ENCODE results near the gene APOBEC3A. TPM values are rescaled to one million over a fixed set of nuclear protein-coding genes. Genes with fewer than 3 reads are reported as not detected.
"Not testable (repeated sequence)": the region's sequence is repeated elsewhere in the genome, so short reads cannot be mapped to it uniquely, and the experiment has no call there.

Gene APOBEC3A
- polyA plus RNA-seq, 3 donors: not detected

GRCh38 chr22:38974826-38975175, 17.4 kb downstream of the APOBEC3A start:
- DNase-seq (ENCODE audit: low read depth in 3 of 3, low spot score in 2 of 3): no peak

- not testable (repeated sequence) for DNase-seq (ENCODE audit: low read depth in 3 of 3, low spot score in 2 of 3)
These were observed 19.9 kb downstream of the APOBEC3A start for GRCh38 chr22:38977289-38977688.

- not testable (repeated sequence) for DNase-seq (ENCODE audit: low read depth in 3 of 3, low spot score in 2 of 3)
These were observed 23.2 kb downstream of the APOBEC3A start for GRCh38 chr22:38980587-38980986.

GRCh38 chr22:38981005-38981991, 23.9 kb downstream of the APOBEC3A start:
- peak in 2 of 3 donors; percentile 36 to 41 for DNase-seq (ENCODE audit: low read depth in 3 of 3, low spot score in 2 of 3)

GRCh38 chr22:38981992-38982927, 24.9 kb downstream of the APOBEC3A start, which contains the start of gene APOBEC3B:
Gene APOBEC3B, plus strand, starts transcription at chr22:38982347. Its CDS starts 107 bp downstream, at chr22:38982454.
- DNase-seq (ENCODE audit: low read depth in 3 of 3, low spot score in 2 of 3): peak; percentile 69 to 83 (median 78)

GRCh38 chr22:38984224-38984623, 26.8 kb downstream of the APOBEC3A start:
- no peak for DNase-seq (ENCODE audit: low read depth in 3 of 3, low spot score in 2 of 3)

- DNase-seq (ENCODE audit: low read depth in 3 of 3, low spot score in 2 of 3): not testable (repeated sequence)
These were observed 27.7 kb downstream of the APOBEC3A start for GRCh38 chr22:38984784-38985757.

- no peak for DNase-seq (ENCODE audit: low read depth in 3 of 3, low spot score in 2 of 3)
These were observed 29.2 kb downstream of the APOBEC3A start for GRCh38 chr22:38986629-38987028.

GRCh38 chr22:38987171-38987895, 29.9 kb downstream of the APOBEC3A start:
- no peak for DNase-seq (ENCODE audit: low read depth in 3 of 3, low spot score in 2 of 3)

- no peak for DNase-seq (ENCODE audit: low read depth in 3 of 3, low spot score in 2 of 3)
These were observed 32.1 kb downstream of the APOBEC3A start for GRCh38 chr22:38989466-38989865.

- not testable (repeated sequence) for DNase-seq (ENCODE audit: low read depth in 3 of 3, low spot score in 2 of 3)
These were observed 35.5 kb downstream of the APOBEC3A start for GRCh38 chr22:38992871-38993371.

GRCh38 chr22:38996105-38996504, 38.7 kb downstream of the APOBEC3A start:
- no peak for DNase-seq (ENCODE audit: low read depth in 3 of 3, low spot score in 2 of 3)

GRCh38 chr22:38997518-38997917, 40.1 kb downstream of the APOBEC3A start:
- DNase-seq (ENCODE audit: low read depth in 3 of 3, low spot score in 2 of 3): no peak

GRCh38 chr22:39003165-39003638, 45.8 kb downstream of the APOBEC3A start:
- peak in 2 of 3 donors; percentile 65 to 66 for DNase-seq (ENCODE audit: low read depth in 3 of 3, low spot score in 2 of 3)

- DNase-seq (ENCODE audit: low read depth in 3 of 3, low spot score in 2 of 3): no peak
These were observed 49.8 kb downstream of the APOBEC3A start for GRCh38 chr22:39007177-39007576.

GRCh38 chr22:39008271-39008850, 51.0 kb downstream of the APOBEC3A start:
- DNase-seq (ENCODE audit: low read depth in 3 of 3, low spot score in 2 of 3): not testable (repeated sequence)

- no peak for DNase-seq (ENCODE audit: low read depth in 3 of 3, low spot score in 2 of 3)
These were observed 53.5 kb downstream of the APOBEC3A start for GRCh38 chr22:39010946-39011345.
